DOHH2 (cell line): ENCODE results near the gene TRPM8.

Experiments
- H3F3A ChIP-seq: fragments of 200-600 bp; sonication (generic), shearing (Covaris generic); 2 replicates; pipeline ENCODE4 v1.6.0; 2016; ENCODE audit warnings: antibody characterized with exemption, mild to moderate bottlenecking; ENCODE audit not compliant: control insufficient read depth, insufficient read depth
- H3K27ac ChIP-seq: fragments of 200-600 bp; sonication (generic); 2 replicates; pipeline ENCODE4 v1.5.1; 2014; ENCODE audit warnings: low read depth, mild to moderate bottlenecking, low read length, moderate library complexity
- H3K27me3 ChIP-seq: fragments of 200-600 bp; sonication (generic); 2 replicates; pipeline ENCODE4 v1.6.1; 2014; ENCODE audit warnings: mild to moderate bottlenecking, low read length, mixed read lengths; ENCODE audit not compliant: control insufficient read depth
- H3K36me3 ChIP-seq: fragments of 200-600 bp; sonication (generic); 2 replicates; pipeline ENCODE4 v1.6.1; 2014; ENCODE audit warnings: mild to moderate bottlenecking, low read length, moderate library complexity, mixed read lengths; ENCODE audit not compliant: control insufficient read depth
- H3K4me1 ChIP-seq: fragments of 200-600 bp; sonication (generic); 2 replicates; pipeline ENCODE4 v1.6.1; 2014; ENCODE audit warnings: mild to moderate bottlenecking, low read length, mixed read lengths; ENCODE audit not compliant: control insufficient read depth
- H3K4me2 ChIP-seq: fragments of 200-600 bp; sonication (generic); 2 replicates; pipeline ENCODE4 v1.6.0; 2014; ENCODE audit warnings: mild to moderate bottlenecking, low read length, moderate library complexity
- H3K4me3 ChIP-seq: fragments of 200-600 bp; sonication (generic); 2 replicates; pipeline ENCODE4 v1.5.1; 2014; ENCODE audit warnings: mild to moderate bottlenecking, low read length, mixed read lengths
- H3K79me2 ChIP-seq: fragments of 200-600 bp; sonication (generic); 2 replicates; pipeline ENCODE4 v1.6.1; 2014; ENCODE audit warnings: mild to moderate bottlenecking, low read length, mixed read lengths; ENCODE audit not compliant: control insufficient read depth
- H3K9me2 ChIP-seq: fragments of 200-600 bp; sonication (generic); replicated peaks from 2 replicates; pipeline ENCODE4 v1.6.1; 2014; ENCODE audit warnings: mild to moderate bottlenecking, low read length, mixed read lengths; ENCODE audit not compliant: control insufficient read depth
- H3K9me3 ChIP-seq: fragments of 200-600 bp; sonication (generic); 2 replicates; pipeline ENCODE4 v1.6.1; 2014; ENCODE audit warnings: antibody characterized with exemption, low read length, mixed read lengths; ENCODE audit not compliant: control insufficient read depth, insufficient read depth
- H4K20me1 ChIP-seq: fragments of 200-600 bp; sonication (generic); 2 replicates; pipeline ENCODE4 v1.6.0; 2014; ENCODE audit warnings: low read depth, mild to moderate bottlenecking, antibody characterized with exemption, low read length, moderate library complexity; ENCODE audit not compliant: control insufficient read depth, insufficient read depth
- CTCF ChIP-seq: fragments of 200-600 bp; sonication (generic); IDR thresholded peaks from one replicate; pipeline ENCODE4 v1.5.1; 2014; ENCODE audit warnings: antibody characterized with exemption, mild to moderate bottlenecking, low read depth, low read length; ENCODE audit not compliant: poor library complexity, severe bottlenecking
- EZH2phosphoT487 ChIP-seq: fragments of 200-600 bp; sonication (generic); IDR thresholded peaks from 2 replicates; pipeline ENCODE4 v1.6.1; 2017; ENCODE audit warnings: borderline replicate concordance, mild to moderate bottlenecking, antibody characterized with exemption, low read length, moderate library complexity, mixed read lengths

The TRPM8 gene

GRCh38 chr2:233999182-233999581 lies 82.0 kb downstream of the TRPM8 start:
- no peaks in the 10 kb centered on the region for H4K20me1 ChIP-seq
- H3K27me3 ChIP-seq, result no peaks in the 10 kb centered on the region; the same call in 1 of the 2 replicates
- no peak overlapping the region for H3K4me3 ChIP-seq
- no peaks in the 10 kb centered on the region for H3K9me2 ChIP-seq
- no peak overlapping the region for H3K27ac ChIP-seq
- no peaks in the 10 kb centered on the region for H3K4me1 ChIP-seq
- H3K9me3 ChIP-seq, result no peaks in the 10 kb centered on the region
- no peak overlapping the region for H3K4me2 ChIP-seq
- no peaks in the 10 kb centered on the region for H3K79me2 ChIP-seq
- no peaks in the 10 kb centered on the region for H3K36me3 ChIP-seq
- H3F3A ChIP-seq, result no peaks in the 10 kb centered on the region
- TF ChIP-seq EZH2phosphoT487 (no peak), CTCF (no peak)

- Histone ChIP-seq H3F3A (no peaks in the 10 kb centered on the region), H3K4me1 (no peaks in the 10 kb centered on the region), H3K9me3 (no peaks in the 10 kb centered on the region), H3K4me3 (no peak overlapping the region), H3K4me2 (no peak overlapping the region), H3K36me3 (no peaks in the 10 kb centered on the region), H3K79me2 (no peaks in the 10 kb centered on the region), H3K27ac (no peak overlapping the region), H4K20me1 (no peaks in the 10 kb centered on the region), H3K27me3 (no peaks in the 10 kb centered on the region; the same call in 1 of the 2 replicates), H3K9me2 (no peaks in the 10 kb centered on the region)
- TF ChIP-seq CTCF (no peak), EZH2phosphoT487 (no peak)
Measured at GRCh38 chr2:234001380-234002160, 84.4 kb downstream of the TRPM8 start.

- Histone ChIP-seq H3K79me2 (no peaks in the 10 kb centered on the region), H3K4me3 (no peak overlapping the region), H4K20me1 (no peaks in the 10 kb centered on the region), H3K9me3 (no peaks in the 10 kb centered on the region), H3K4me2 (no peak overlapping the region), H3K27me3 (no peaks in the 10 kb centered on the region; the same call in 1 of the 2 replicates), H3K9me2 (no peaks in the 10 kb centered on the region), H3F3A (no peaks in the 10 kb centered on the region), H3K27ac (no peak overlapping the region), H3K4me1 (no peaks in the 10 kb centered on the region), H3K36me3 (no peaks in the 10 kb centered on the region)
- TF ChIP-seq EZH2phosphoT487 (no peak), CTCF (no peak)
Measured at GRCh38 chr2:234002281-234002680, 85.1 kb downstream of the TRPM8 start.
